Measurements from ENCODE around the gene KDR.

KDR gene

GRCh38 chr4:55110131-55110530 is 15.3 kb downstream of the KDR start:
- no peak overlapping the region for H3K27ac ChIP-seq
- no peak for TF ChIP-seq CTCF (IDR thresholded peaks at IDR 0.05)
- no peak for TF ChIP-seq ZFX (IDR thresholded peaks at IDR 0.05; ENCODE audit: borderline replicate concordance)

- no peak for TF ChIP-seq ZFX (IDR thresholded peaks at IDR 0.05; ENCODE audit: borderline replicate concordance)
- no peak overlapping the region for H3K27ac ChIP-seq
Observed at GRCh38 chr4:55107054-55107453, 18.3 kb downstream of the KDR start.

GRCh38 chr4:55103224-55103623 is 22.2 kb downstream of the KDR start:
- TF ChIP-seq CTCF (IDR thresholded peaks at IDR 0.05) (no peak), ZFX (IDR thresholded peaks at IDR 0.05; ENCODE audit: borderline replicate concordance) (no peak)
- no peak overlapping the region for H3K27ac ChIP-seq

- no peak overlapping the region for H3K27ac ChIP-seq
- no peak for TF ChIP-seq ZFX (IDR thresholded peaks at IDR 0.05; ENCODE audit: borderline replicate concordance)
- TF ChIP-seq CTCF (IDR thresholded peaks at IDR 0.05), result no peak
Observed at GRCh38 chr4:55099816-55100215, 25.6 kb downstream of the KDR start.

- H3K27ac ChIP-seq, result no peak overlapping the region
- no peak for TF ChIP-seq CTCF (IDR thresholded peaks at IDR 0.05)
- no peak for TF ChIP-seq ZFX (IDR thresholded peaks at IDR 0.05; ENCODE audit: borderline replicate concordance)
Observed at GRCh38 chr4:55098456-55099204, 26.8 kb downstream of the KDR start.

- TF ChIP-seq CTCF (IDR thresholded peaks at IDR 0.05), result no peak
- TF ChIP-seq ZFX (IDR thresholded peaks at IDR 0.05; ENCODE audit: borderline replicate concordance), result no peak
- H3K27ac ChIP-seq, result no peak overlapping the region
Observed at GRCh38 chr4:55096619-55097018, 28.8 kb downstream of the KDR start.

GRCh38 chr4:55096045-55096444 is 29.4 kb downstream of the KDR start:
- TF ChIP-seq ZFX (IDR thresholded peaks at IDR 0.05; ENCODE audit: borderline replicate concordance) (no peak), CTCF (IDR thresholded peaks at IDR 0.05) (no peak)
- no peak overlapping the region for H3K27ac ChIP-seq

- no peak overlapping the region for H3K27ac ChIP-seq
- TF ChIP-seq ZFX (IDR thresholded peaks at IDR 0.05; ENCODE audit: borderline replicate concordance), result no peak
- no peak for TF ChIP-seq CTCF (IDR thresholded peaks at IDR 0.05)
Observed at GRCh38 chr4:55092504-55092903, 32.9 kb downstream of the KDR start.

All from 22Rv1 (cell line).